PFSK-1 (cell line): ENCODE measurements around the gene LSM7.
A peak's percentile ranks its signal among the peaks of the same experiment; 100 is the strongest.

Experiments
- FOXP2 ChIP-seq: optimal IDR thresholded peaks from 2 replicates; pipeline ENCODE3; 2011; ENCODE audit warnings: borderline replicate concordance, control low read depth, inconsistent platforms; ENCODE audit not compliant: insufficient read depth; ENCODE audit errors: extremely low read length, extremely low read depth
- POLR2AphosphoS5 ChIP-seq: IDR thresholded peaks from 2 replicates; pipeline ENCODE4 v1.6.1; 2012; ENCODE audit warnings: low read depth, mild to moderate bottlenecking, control low read depth, low read length, moderate library complexity
- REST ChIP-seq, 2 experiments: IDR thresholded peaks; 2 replicates each; pipeline versions ENCODE4 v1.6.1 to v1.8.0; 2011 to 2012; ENCODE audit warnings: low read depth in 2 of 2, low read length in 2 of 2, control low read depth in 1 of 2, inconsistent platforms in 1 of 2, mild to moderate bottlenecking in 1 of 2, moderate library complexity in 1 of 2; ENCODE audit not compliant: insufficient read depth in 1 of 2
- SIN3A ChIP-seq: IDR thresholded peaks from 2 replicates; pipeline ENCODE4 v1.6.1; 2012; ENCODE audit warnings: mild to moderate bottlenecking, low read length, moderate library complexity, borderline replicate concordance; ENCODE audit not compliant: insufficient read depth
- TAF1 ChIP-seq: IDR thresholded peaks from 2 replicates; pipeline ENCODE4 v1.6.1; 2012; ENCODE audit warnings: low read length, control low read depth, borderline replicate concordance; ENCODE audit not compliant: insufficient read depth

The LSM7 gene

GRCh38 chr19:2282862-2283237 lies 45.5 kb downstream of the LSM7 start:
- no peak for TF ChIP-seq SIN3A

GRCh38 chr19:2282062-2282861 lies 46.1 kb downstream of the LSM7 start, which contains the start of gene PEAK3:
Gene PEAK3 (minus strand): TSS chr19:2282175. CDS start chr19:2280931, 1,244 bp downstream.
- peak; percentile 81 for TF ChIP-seq FOXP2
- TF ChIP-seq TAF1, result no peak

GRCh38 chr19:2280633-2281264 lies 47.6 kb downstream of the LSM7 start:
- no peak for TF ChIP-seq TAF1
- no peak for TF ChIP-seq FOXP2
- no peak for TF ChIP-seq REST (IDR thresholded peaks at IDR 0.05; ENCODE audit: insufficient read depth in 1 of 2, low read depth in 2 of 2, low read length in 2 of 2)
- TF ChIP-seq POLR2AphosphoS5, result no peak
- TF ChIP-seq SIN3A, result no peak

- no peak for TF ChIP-seq FOXP2
- no peak for TF ChIP-seq TAF1
- TF ChIP-seq REST (IDR thresholded peaks at IDR 0.05; ENCODE audit: insufficient read depth in 1 of 2, low read depth in 2 of 2, low read length in 2 of 2), result no peak
- no peak for TF ChIP-seq SIN3A
- TF ChIP-seq POLR2AphosphoS5, result no peak
Observed at GRCh38 chr19:2278459-2279158, 49.8 kb downstream of the LSM7 start.

GRCh38 chr19:2277138-2277537 lies 51.2 kb downstream of the LSM7 start:
- no peak for TF ChIP-seq TAF1
- no peak for TF ChIP-seq REST (IDR thresholded peaks at IDR 0.05; ENCODE audit: insufficient read depth in 1 of 2, low read depth in 2 of 2, low read length in 2 of 2)
- no peak for TF ChIP-seq POLR2AphosphoS5
- TF ChIP-seq SIN3A, result no peak
- no peak for TF ChIP-seq FOXP2

- TF ChIP-seq TAF1, result no peak
- TF ChIP-seq FOXP2, result no peak
- no peak for TF ChIP-seq POLR2AphosphoS5
- no peak for TF ChIP-seq REST (IDR thresholded peaks at IDR 0.05; ENCODE audit: insufficient read depth in 1 of 2, low read depth in 2 of 2, low read length in 2 of 2)
- no peak for TF ChIP-seq SIN3A
Observed at GRCh38 chr19:2276429-2276986, 51.9 kb downstream of the LSM7 start.
